ENCODE measurements around the gene DNPH1. TPM values are rescaled to one million over a fixed set of nuclear protein-coding genes. Genes with fewer than 3 reads are reported as not detected.

The DNPH1 gene
- total and polyA plus RNA-seq, 9 of the 15 experiments (the other 6 are each of a cell fraction or from before 2014, with no cell fraction given) = 7.3 to 300 (median 68.7) TPM

GRCh38 chr6:43180985-43181384, 48.3 kb downstream of the DNPH1 start (continued):
- TF ChIP-seq NCOA2 (IDR thresholded peaks at IDR 0.05; ENCODE audit: partially characterized antibody in 2 of 2) (no peak), EGR1 (conservative IDR thresholded peaks at IDR 0.05) (peak; percentile 65), MECOM (CRISPR knock-in tag; IDR thresholded peaks at IDR 0.05) (no peak), HMBOX1 (IDR thresholded peaks at IDR 0.05) (no peak), ZNF609 (CRISPR knock-in tag; IDR thresholded peaks at IDR 0.05; ENCODE audit: borderline replicate concordance) (no peak), MITF (IDR thresholded peaks at IDR 0.05) (no peak), ZBTB40 (IDR thresholded peaks at IDR 0.05) (no peak), ZBTB40 (CRISPR knock-in tag; IDR thresholded peaks at IDR 0.05) (no peak)
